HG02678 (cell line): Measurements from ENCODE around the gene TBCA.

Source experiments
- ATAC-seq: cut with Tn5 transposase; IDR thresholded peaks from one replicate; pipeline ENCODE4 v1.9.1; 2021; ENCODE audit warnings: mild to moderate bottlenecking, moderate library complexity; ENCODE audit not compliant: unreplicated experiment

The TBCA gene

DNA sequence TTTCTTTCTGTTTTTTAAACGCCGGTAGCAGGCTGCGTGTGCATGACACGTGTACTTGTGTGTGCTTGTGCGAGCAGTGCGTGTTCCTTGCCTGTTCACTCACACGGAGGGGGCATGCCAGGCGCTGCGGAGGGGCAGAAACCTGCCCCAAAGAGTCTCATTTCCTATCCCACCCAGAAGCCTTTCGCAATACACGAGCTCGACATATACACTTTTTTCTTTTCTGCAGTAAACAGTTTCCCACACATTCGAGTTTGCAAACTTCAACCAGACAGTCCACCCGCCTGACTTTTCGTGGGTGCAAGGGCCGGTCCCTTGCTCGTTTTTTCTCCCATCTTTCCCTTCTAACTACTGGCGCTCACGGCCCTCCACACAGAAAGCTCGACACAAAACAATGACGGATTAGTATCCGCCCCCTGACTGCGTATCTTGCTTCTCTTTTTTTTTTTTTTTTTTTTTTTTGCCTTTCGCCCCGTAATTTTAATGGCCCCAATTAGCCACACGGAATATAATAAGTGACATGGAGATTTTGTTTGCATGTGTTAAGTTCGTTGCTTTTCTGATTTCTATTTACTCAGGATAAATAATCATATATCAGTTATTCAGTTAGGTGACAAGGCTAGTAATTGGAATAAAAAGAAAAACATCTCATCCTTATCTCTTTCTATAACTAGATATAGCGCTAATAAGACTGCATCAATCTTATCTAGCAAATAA lies 132.3 kb downstream of the TBCA start:
- no peak for ATAC-seq

DNA sequence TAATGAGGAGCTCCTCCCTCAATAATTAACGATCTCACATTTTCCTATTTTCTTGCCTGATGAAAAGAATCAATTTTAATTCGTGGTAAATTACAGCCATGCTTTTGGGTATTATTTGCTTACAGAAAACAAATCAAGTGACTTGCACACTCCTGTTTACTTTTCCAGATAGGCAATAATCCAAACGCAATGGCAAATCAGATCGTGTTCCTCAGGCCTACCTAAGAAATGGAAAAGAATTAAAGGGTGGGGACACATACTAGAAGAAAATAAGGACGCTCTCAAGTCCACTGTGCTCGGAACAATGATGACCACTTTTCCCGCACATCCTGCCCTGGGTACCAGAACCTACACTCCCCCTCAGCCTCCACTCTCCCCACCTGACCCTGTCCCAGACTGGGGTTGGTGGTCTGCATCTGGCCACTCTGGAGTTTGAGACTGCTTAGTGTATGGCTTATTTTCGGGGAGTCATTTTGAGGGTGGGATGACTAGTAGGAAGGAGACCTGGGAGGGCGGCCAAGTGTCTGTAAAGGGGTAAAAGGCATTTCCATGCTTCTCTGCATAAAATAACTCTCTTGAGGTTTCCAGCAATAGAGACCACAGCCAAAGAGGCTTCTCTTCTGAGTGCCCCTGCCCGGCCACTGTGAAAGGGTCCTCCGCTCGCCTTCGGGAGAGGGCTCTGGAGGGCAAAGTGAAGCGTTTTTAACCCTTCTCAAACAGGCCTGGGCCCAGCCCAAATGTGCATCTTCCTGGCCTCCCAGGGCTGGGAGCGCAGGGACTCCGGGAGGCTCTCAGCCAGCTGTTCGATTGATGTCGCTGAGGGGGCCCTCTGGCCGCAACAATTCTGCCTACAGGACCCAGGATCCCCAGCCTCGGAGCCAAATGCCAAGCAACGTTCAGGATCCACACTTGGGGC lies 133.1 kb downstream of the TBCA start:
- no peak for ATAC-seq

GRCh38 chr5:77641963-77642737 lies 134.0 kb downstream of the TBCA start:
- no peak for ATAC-seq

GRCh38 chr5:77641397-77641943 lies 134.7 kb downstream of the TBCA start:
- no peak for ATAC-seq
